HuH-7 (cell line): Measurements from ENCODE around the gene KMT2D.

ENCODE experiments used
- DNase-seq: peaks from one replicate; pipeline ENCODE4 v3.0.0; 2011; ENCODE audit warnings: low spot score

KMT2D gene

GRCh38 chr12:49052451-49053208, 8.0 kb downstream of the KMT2D start:
- DNase-seq = no peak

GRCh38 chr12:49051777-49052438, 8.7 kb downstream of the KMT2D start:
- no peak for DNase-seq

GRCh38 chr12:49051373-49051764, 9.2 kb downstream of the KMT2D start:
- no peak for DNase-seq

- DNase-seq = no peak
These were observed 9.9 kb downstream of the KMT2D start for GRCh38 chr12:49050507-49051372.

GRCh38 chr12:49049566-49050224, 10.9 kb downstream of the KMT2D start:
- no peak for DNase-seq

- DNase-seq = no peak
These were observed 11.6 kb downstream of the KMT2D start for GRCh38 chr12:49048953-49049352.

GRCh38 chr12:49046129-49046895, 14.3 kb downstream of the KMT2D start:
- no peak for DNase-seq

- no peak for DNase-seq
These were observed 15.9 kb downstream of the KMT2D start for GRCh38 chr12:49044660-49045059.

GRCh38 chr12:49043856-49044258, 16.7 kb downstream of the KMT2D start:
- DNase-seq = peak; percentile 97

- DNase-seq = no peak
These were observed 17.4 kb downstream of the KMT2D start for GRCh38 chr12:49043241-49043640.

GRCh38 chr12:49041881-49042484, 18.6 kb downstream of the KMT2D start:
- no peak for DNase-seq

GRCh38 chr12:49041036-49041880, 19.3 kb downstream of the KMT2D start:
- no peak for DNase-seq

- no peak for DNase-seq
These were observed 20.2 kb downstream of the KMT2D start for GRCh38 chr12:49040364-49040855.

GRCh38 chr12:49039421-49040363, 20.9 kb downstream of the KMT2D start:
- DNase-seq = no peak

GRCh38 chr12:49038291-49038955, 22.2 kb downstream of the KMT2D start:
- DNase-seq = no peak

GRCh38 chr12:49037947-49038237, 22.7 kb downstream of the KMT2D start:
- DNase-seq = no peak

- DNase-seq = no peak
These were observed 23.3 kb downstream of the KMT2D start for GRCh38 chr12:49037111-49037946.
